Measurements from ENCODE around the gene CAPN12. TPM values are rescaled to one million over a fixed set of nuclear protein-coding genes. Genes with fewer than 3 reads are reported as not detected.

The CAPN12 gene
- total RNA-seq, 1 donor from 2014 or later, result 7.3 TPM

GRCh38 chr19:38730470-38730730, 13.9 kb downstream of the CAPN12 start:
- no peak for DNase-seq (ENCODE audit: low read depth)
- TF ChIP-seq CTCF (conservative IDR thresholded peaks at IDR 0.05; ENCODE audit: low read depth, low read length), result no peak
- H3K4me3 ChIP-seq (ENCODE audit: low read depth, low read length), result no peak overlapping the region

- no peak for DNase-seq (ENCODE audit: low read depth)
- TF ChIP-seq CTCF (conservative IDR thresholded peaks at IDR 0.05; ENCODE audit: low read depth, low read length), result peak; percentile 80
- H3K4me3 ChIP-seq (ENCODE audit: low read depth, low read length), result no peak overlapping the region
Measured at GRCh38 chr19:38729653-38730469, 14.4 kb downstream of the CAPN12 start.

- H3K4me3 ChIP-seq (ENCODE audit: low read depth, low read length), result no peak overlapping the region
- TF ChIP-seq CTCF (conservative IDR thresholded peaks at IDR 0.05; ENCODE audit: low read depth, low read length), result no peak
- no peak for DNase-seq (ENCODE audit: low read depth)
Measured at GRCh38 chr19:38728752-38729541, 15.3 kb downstream of the CAPN12 start.

- no peak for DNase-seq (ENCODE audit: low read depth)
- H3K4me3 ChIP-seq (ENCODE audit: low read depth, low read length), result no peak overlapping the region
- no peak for TF ChIP-seq CTCF (conservative IDR thresholded peaks at IDR 0.05; ENCODE audit: low read depth, low read length)
Measured at GRCh38 chr19:38727868-38728660, 16.2 kb downstream of the CAPN12 start.

GRCh38 chr19:38727306-38727867, 16.9 kb downstream of the CAPN12 start:
- TF ChIP-seq CTCF (conservative IDR thresholded peaks at IDR 0.05; ENCODE audit: low read depth, low read length), result no peak
- no peak for DNase-seq (ENCODE audit: low read depth)
- H3K4me3 ChIP-seq (ENCODE audit: low read depth, low read length), result no peak overlapping the region

- no peak overlapping the region for H3K4me3 ChIP-seq (ENCODE audit: low read depth, low read length)
- TF ChIP-seq CTCF (conservative IDR thresholded peaks at IDR 0.05; ENCODE audit: low read depth, low read length), result no peak
- no peak for DNase-seq (ENCODE audit: low read depth)
Measured at GRCh38 chr19:38726761-38727301, 17.4 kb downstream of the CAPN12 start.

Data from epithelial cell of proximal tubule (primary cell).